PC-3 (cell line): ENCODE results near the gene PLIN1.

Experiments used
- EZH2 ChIP-seq: fragments of 300-600 bp; sonication (generic); IDR thresholded peaks from one replicate; pipeline ENCODE4 v1.6.1; 2017; ENCODE audit warnings: antibody characterized with exemption, mild to moderate bottlenecking, low read length; ENCODE audit not compliant: unreplicated experiment
- EZH2phosphoT487 ChIP-seq: fragments of 300-600 bp; sonication (generic); IDR thresholded peaks from 2 replicates; pipeline ENCODE4 v1.6.1; 2018; ENCODE audit warnings: mild to moderate bottlenecking, antibody characterized with exemption, low read length, borderline replicate concordance
- TF ChIP-seq, protein P1 (sequence below): fragments of 300-600 bp; sonication (generic); conservative IDR thresholded peaks from 2 replicates; pipeline ENCODE4 v1.5.1; 2017; ENCODE audit warnings: antibody characterized with exemption, low read depth, mild to moderate bottlenecking, low read length

DNA sequence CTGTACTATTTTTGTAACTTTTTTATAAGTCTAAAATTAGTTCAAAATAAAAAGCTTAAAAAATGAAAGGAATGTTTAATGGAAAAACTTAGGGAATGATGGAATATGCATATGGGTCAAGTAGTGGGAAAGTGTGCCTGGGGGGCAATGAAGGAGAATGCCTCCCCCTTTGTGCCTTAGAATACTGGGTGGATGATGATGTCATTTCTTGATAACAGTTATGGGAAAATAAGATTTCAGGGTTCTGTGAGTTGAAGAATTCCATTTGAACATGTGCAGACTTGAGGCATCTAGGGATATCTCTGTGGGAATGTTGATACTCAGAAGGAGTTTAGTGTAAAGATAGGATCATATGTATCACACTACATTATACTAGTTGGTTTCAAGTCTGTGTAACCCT, 25.2 kb upstream of the PLIN1 start:
- TF ChIP-seq, protein P1, sequence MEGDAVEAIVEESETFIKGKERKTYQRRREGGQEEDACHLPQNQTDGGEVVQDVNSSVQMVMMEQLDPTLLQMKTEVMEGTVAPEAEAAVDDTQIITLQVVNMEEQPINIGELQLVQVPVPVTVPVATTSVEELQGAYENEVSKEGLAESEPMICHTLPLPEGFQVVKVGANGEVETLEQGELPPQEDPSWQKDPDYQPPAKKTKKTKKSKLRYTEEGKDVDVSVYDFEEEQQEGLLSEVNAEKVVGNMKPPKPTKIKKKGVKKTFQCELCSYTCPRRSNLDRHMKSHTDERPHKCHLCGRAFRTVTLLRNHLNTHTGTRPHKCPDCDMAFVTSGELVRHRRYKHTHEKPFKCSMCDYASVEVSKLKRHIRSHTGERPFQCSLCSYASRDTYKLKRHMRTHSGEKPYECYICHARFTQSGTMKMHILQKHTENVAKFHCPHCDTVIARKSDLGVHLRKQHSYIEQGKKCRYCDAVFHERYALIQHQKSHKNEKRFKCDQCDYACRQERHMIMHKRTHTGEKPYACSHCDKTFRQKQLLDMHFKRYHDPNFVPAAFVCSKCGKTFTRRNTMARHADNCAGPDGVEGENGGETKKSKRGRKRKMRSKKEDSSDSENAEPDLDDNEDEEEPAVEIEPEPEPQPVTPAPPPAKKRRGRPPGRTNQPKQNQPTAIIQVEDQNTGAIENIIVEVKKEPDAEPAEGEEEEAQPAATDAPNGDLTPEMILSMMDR = no peak
- TF ChIP-seq EZH2 = no peak
- TF ChIP-seq EZH2phosphoT487 = no peak
